ENCODE data around the gene CASZ1.

DNA sequence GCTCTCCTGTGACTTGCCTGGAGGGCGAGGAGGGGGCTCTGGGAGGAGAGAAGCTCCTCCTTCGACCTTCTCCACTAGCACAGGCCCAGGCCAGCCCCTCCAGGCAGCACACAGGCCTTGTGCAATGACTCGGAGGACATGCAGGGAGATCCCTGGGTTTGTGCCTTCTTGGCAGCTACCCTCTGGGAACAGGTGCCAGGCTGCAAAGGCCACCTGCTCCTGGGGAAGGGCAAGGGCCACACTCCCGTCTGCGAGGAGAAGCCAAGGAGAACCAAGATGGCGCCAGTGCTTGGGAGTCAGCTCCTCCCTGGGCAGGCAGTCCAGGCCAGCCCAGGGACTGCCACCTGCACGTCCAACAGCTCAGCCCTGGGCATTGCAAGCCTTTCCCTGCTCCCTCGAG is 15.3 kb downstream of the CASZ1 start:
- TF ChIP-seq TAF1 (IDR thresholded peaks at IDR 0.05; ENCODE audit: low read depth, low read length) (no peak), POLR2A (IDR thresholded peaks at IDR 0.05; ENCODE audit: low read depth, low read length) (no peak), POLR2AphosphoS5 (IDR thresholded peaks at IDR 0.05; ENCODE audit: low read depth, low read length) (no peak), SPI1 (IDR thresholded peaks at IDR 0.05; ENCODE audit: low read depth, low read length) (no peak), PAX5 (IDR thresholded peaks at IDR 0.05; ENCODE audit: insufficient read depth, low read length, severe bottlenecking) (no peak), POU2F2 (IDR thresholded peaks at IDR 0.05; ENCODE audit: low read depth, low read length) (no peak)
